Nephron (organoid): ENCODE data around the gene NUDT2.

Experiments
- H3K27ac Mint-ChIP-seq, 3 experiments: 2 replicates each; pipeline ENCODE4 v1.8.0; 2020; ENCODE audit warnings: mixed read lengths in 3 of 3, mild to moderate bottlenecking in 2 of 3, moderate library complexity in 1 of 3
- H3K27me3 Mint-ChIP-seq: 2 replicates; pipeline ENCODE4 v1.8.0; 2021; ENCODE audit warnings: low read depth, mild to moderate bottlenecking, moderate library complexity, mixed read lengths
- H3K36me3 Mint-ChIP-seq: 2 replicates; pipeline ENCODE4 v1.8.0; 2020; ENCODE audit warnings: low read depth, mixed read lengths
- H3K4me1 Mint-ChIP-seq: 2 replicates; pipeline ENCODE4 v1.8.0; 2020; ENCODE audit warnings: mixed read lengths
- H3K4me3 Mint-ChIP-seq, 3 experiments: 2 replicates each; pipeline ENCODE4 v1.8.0; 2020; ENCODE audit warnings: mild to moderate bottlenecking in 3 of 3, mixed read lengths in 3 of 3, moderate library complexity in 2 of 3
- H3K9me3 Mint-ChIP-seq: 2 replicates; pipeline ENCODE4 v1.8.0; 2020; ENCODE audit warnings: mixed read lengths
- CTCF ChIP-seq, 3 experiments: fragments of 200-600 bp; sonication (generic); IDR thresholded peaks; one replicate each; pipeline ENCODE4 v1.5.0; 2021; ENCODE audit warnings: antibody characterized with exemption in 3 of 3; ENCODE audit not compliant: unreplicated experiment in 3 of 3

The NUDT2 gene

GRCh38 chr9:34370335-34370969 is 41.1 kb downstream of the NUDT2 start:
- Mint-ChIP-seq H3K4me1 (peaks cover 19% of the 10 kb centered on the region), H3K9me3 (peaks cover 11% of the 10 kb centered on the region), H3K36me3 (peaks cover 60% of the 10 kb centered on the region), H3K27ac (no peak overlapping the region), H3K27me3 (no peaks in the 10 kb centered on the region), H3K4me3 (no peak overlapping the region)
- TF ChIP-seq CTCF (IDR thresholded peaks at IDR 0.05; ENCODE audit: unreplicated experiment in 3 of 3) = no peak

GRCh38 chr9:34370970-34371880 is 41.9 kb downstream of the NUDT2 start:
- Mint-ChIP-seq H3K4me1 (peaks cover 21% of the 10 kb centered on the region), H3K4me3 (no peak overlapping the region), H3K36me3 (peaks cover 60% of the 10 kb centered on the region), H3K27me3 (no peaks in the 10 kb centered on the region), H3K27ac (no peak overlapping the region), H3K9me3 (peaks cover 11% of the 10 kb centered on the region)
- no peak for TF ChIP-seq CTCF (IDR thresholded peaks at IDR 0.05; ENCODE audit: unreplicated experiment in 3 of 3)

- Mint-ChIP-seq H3K4me3 (no peak overlapping the region), H3K27ac (no peak overlapping the region), H3K36me3 (peaks cover 55% of the 10 kb centered on the region), H3K9me3 (peaks cover 8% of the 10 kb centered on the region), H3K27me3 (peaks cover under 1% of the 10 kb centered on the region), H3K4me1 (peaks cover 21% of the 10 kb centered on the region)
- no peak for TF ChIP-seq CTCF (IDR thresholded peaks at IDR 0.05; ENCODE audit: unreplicated experiment in 3 of 3)
Measured at GRCh38 chr9:34371886-34372466, 42.6 kb downstream of the NUDT2 start.

- H3K4me1 Mint-ChIP-seq = peaks cover 21% of the 10 kb centered on the region
- H3K4me3 Mint-ChIP-seq = peak overlapping the region in 1 of 3 experiments; percentile 38
- H3K27ac Mint-ChIP-seq = no peak overlapping the region
- no peak for TF ChIP-seq CTCF (IDR thresholded peaks at IDR 0.05; ENCODE audit: unreplicated experiment in 3 of 3)
- peaks cover 51% of the 10 kb centered on the region for H3K36me3 Mint-ChIP-seq
- H3K9me3 Mint-ChIP-seq = peaks cover 5% of the 10 kb centered on the region
- H3K27me3 Mint-ChIP-seq = peaks cover 5% of the 10 kb centered on the region
Measured at GRCh38 chr9:34372467-34373011, 43.2 kb downstream of the NUDT2 start.

- H3K36me3 Mint-ChIP-seq = peaks cover 44% of the 10 kb centered on the region
- H3K9me3 Mint-ChIP-seq = peaks cover under 1% of the 10 kb centered on the region
- no peak overlapping the region for H3K4me3 Mint-ChIP-seq
- H3K27ac Mint-ChIP-seq = no peak overlapping the region
- no peak for TF ChIP-seq CTCF (IDR thresholded peaks at IDR 0.05; ENCODE audit: unreplicated experiment in 3 of 3)
- H3K27me3 Mint-ChIP-seq = peaks cover 15% of the 10 kb centered on the region
- H3K4me1 Mint-ChIP-seq = peaks cover 21% of the 10 kb centered on the region
Measured at GRCh38 chr9:34373749-34374148, 44.4 kb downstream of the NUDT2 start.
